Neural cell (in vitro differentiated cells): Measurements from ENCODE around the gene RNF19B.
A peak's percentile ranks its signal among the peaks of the same experiment; 100 is the strongest.

ENCODE experiments used
- EP300 ChIP-seq: fragments of 450-650 bp; conservative IDR thresholded peaks from 2 replicates; pipeline ENCODE4 v1.6.1; 2014; ENCODE audit warnings: antibody characterized with exemption, mild to moderate bottlenecking, moderate library complexity; ENCODE audit not compliant: poor library complexity, severe bottlenecking
- RAD21 ChIP-seq: fragments of 450-650 bp; conservative IDR thresholded peaks from 2 replicates; pipeline ENCODE4 v1.6.1; 2014; ENCODE audit warnings: antibody characterized with exemption, mild to moderate bottlenecking, moderate library complexity
- SMC3 ChIP-seq: fragments of 450-650 bp; conservative IDR thresholded peaks from 2 replicates; pipeline ENCODE4 v1.6.1; 2014; ENCODE audit warnings: antibody characterized with exemption, mild to moderate bottlenecking, moderate library complexity; ENCODE audit not compliant: poor library complexity
- TF ChIP-seq, protein P1 (sequence below): fragments of 450-650 bp; IDR thresholded peaks from 2 replicates; pipeline ENCODE4 v1.5.1; 2014; ENCODE audit warnings: antibody characterized with exemption, mild to moderate bottlenecking, moderate library complexity; ENCODE audit not compliant: poor library complexity, severe bottlenecking

GRCh38 chr1:32964461-32965250 lies at the start of gene RNF19B:
- TF ChIP-seq, protein P1, sequence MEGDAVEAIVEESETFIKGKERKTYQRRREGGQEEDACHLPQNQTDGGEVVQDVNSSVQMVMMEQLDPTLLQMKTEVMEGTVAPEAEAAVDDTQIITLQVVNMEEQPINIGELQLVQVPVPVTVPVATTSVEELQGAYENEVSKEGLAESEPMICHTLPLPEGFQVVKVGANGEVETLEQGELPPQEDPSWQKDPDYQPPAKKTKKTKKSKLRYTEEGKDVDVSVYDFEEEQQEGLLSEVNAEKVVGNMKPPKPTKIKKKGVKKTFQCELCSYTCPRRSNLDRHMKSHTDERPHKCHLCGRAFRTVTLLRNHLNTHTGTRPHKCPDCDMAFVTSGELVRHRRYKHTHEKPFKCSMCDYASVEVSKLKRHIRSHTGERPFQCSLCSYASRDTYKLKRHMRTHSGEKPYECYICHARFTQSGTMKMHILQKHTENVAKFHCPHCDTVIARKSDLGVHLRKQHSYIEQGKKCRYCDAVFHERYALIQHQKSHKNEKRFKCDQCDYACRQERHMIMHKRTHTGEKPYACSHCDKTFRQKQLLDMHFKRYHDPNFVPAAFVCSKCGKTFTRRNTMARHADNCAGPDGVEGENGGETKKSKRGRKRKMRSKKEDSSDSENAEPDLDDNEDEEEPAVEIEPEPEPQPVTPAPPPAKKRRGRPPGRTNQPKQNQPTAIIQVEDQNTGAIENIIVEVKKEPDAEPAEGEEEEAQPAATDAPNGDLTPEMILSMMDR: no peak
- TF ChIP-seq RAD21 (peak; percentile 37), EP300 (peak; percentile 54), SMC3 (peak; percentile 29)
